MCF 10A (cell line): ENCODE measurements around the gene CXCL6. TPM values are rescaled to one million over a fixed set of nuclear protein-coding genes. Genes with fewer than 3 reads are reported as not detected.
A peak's percentile ranks its signal among the peaks of the same experiment; 100 is the strongest.

Experiments
- BruUV-seq: library from RNA; stranded (reverse); fragments of 400-500 nt; replicated peaks from 2 replicates; lab custom pipeline; 2021; lab: Mats Ljungman, UMichigan
- CTCF ChIA-PET: fragments of 300-600 bp; sonication (Branson Sonifier 250); formaldehyde crosslinking; extraction: SDS; loops from one replicate; lab custom pipeline; 2021; ENCODE audit warnings: antibody characterized with exemption, inconsistent platforms; lab: Yijun Ruan, JAX
- POLR2A ChIA-PET: fragments of 300-600, 350-650 bp; sonication (Branson Sonifier 250); formaldehyde crosslinking; extraction: SDS; loops from one replicate; lab custom pipeline; 2020; ENCODE audit warnings: antibody characterized with exemption, inconsistent platforms; lab: Yijun Ruan, JAX
- DNase-seq: peaks from one replicate; pipeline ENCODE4 v3.0.0-alpha.2; 2018; ENCODE audit not compliant: unreplicated experiment
- H3K27ac Mint-ChIP-seq: one replicate; pipeline ENCODE4 v1.8.0; 2022; ENCODE audit warnings: mild to moderate bottlenecking, low read depth, mixed read lengths; ENCODE audit not compliant: unreplicated experiment
- H3K27me3 Mint-ChIP-seq: one replicate; pipeline ENCODE4 v1.8.0; 2022; ENCODE audit warnings: mixed read lengths; ENCODE audit not compliant: insufficient read depth, unreplicated experiment
- H3K36me3 Mint-ChIP-seq: one replicate; pipeline ENCODE4 v1.8.0; 2022; ENCODE audit warnings: mild to moderate bottlenecking, moderate library complexity, mixed read lengths; ENCODE audit not compliant: insufficient read depth, unreplicated experiment
- H3K4me1 Mint-ChIP-seq: one replicate; pipeline ENCODE4 v1.8.0; 2022; ENCODE audit warnings: mixed read lengths; ENCODE audit not compliant: insufficient read depth, unreplicated experiment
- H3K4me3 Mint-ChIP-seq: one replicate; pipeline ENCODE4 v1.8.0; 2022; ENCODE audit warnings: mild to moderate bottlenecking, moderate library complexity, mixed read lengths; ENCODE audit not compliant: unreplicated experiment
- H3K9me3 Mint-ChIP-seq: one replicate; pipeline ENCODE4 v1.8.0; 2022; ENCODE audit warnings: mixed read lengths; ENCODE audit not compliant: unreplicated experiment
- intact Hi-C: fragments of 100-400 bp; cut with micrococcal nuclease; formaldehyde crosslinking; loops from 2 replicates; pipeline ENCODE4 v1.14.1; 2022
- total RNA-seq: library from RNA; stranded (reverse); gene quantifications from 2 replicates; pipeline ENCODE4 v1.2.3, GENCODE V29; 2022
- TF ChIP-seq, protein P1 (sequence below): fragments of 200-600 bp; IDR thresholded peaks from one replicate; pipeline ENCODE4 v1.8.0; 2022; ENCODE audit warnings: antibody characterized with exemption, mild to moderate bottlenecking; ENCODE audit not compliant: unreplicated experiment

The CXCL6 gene
- total RNA-seq, 1 experiment from 2014 or later: not detected

DNA sequence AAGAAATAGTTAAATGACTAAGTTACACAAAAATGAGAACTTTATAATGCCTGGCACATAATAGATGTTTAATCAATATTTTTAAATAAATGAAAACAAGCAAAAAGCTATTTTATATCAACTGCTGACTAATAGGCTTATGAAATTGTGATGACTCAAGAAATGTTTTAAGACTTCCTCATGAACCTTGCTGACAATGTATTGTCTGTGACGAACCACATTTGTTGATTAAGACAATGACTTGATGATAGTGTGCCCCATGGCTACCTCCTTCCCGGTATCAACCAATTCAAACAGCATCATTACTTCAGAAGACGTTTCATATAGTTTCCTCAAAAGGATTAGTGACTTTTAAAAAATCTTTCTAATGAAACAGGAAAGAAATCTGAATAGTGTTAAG is 7.9 kb downstream of the CXCL6 start:
- no peaks in the 10 kb centered on the region for H3K9me3 Mint-ChIP-seq
- peak overlapping the region; percentile 53 for H3K27ac Mint-ChIP-seq
- POLR2A ChIA-PET: interaction anchor here (1.0 to 1.6 kb wide), 2 partner anchors 20 to 26 kb away, joined by 3 to 4 read pairs; no protein-coding TSS in a partner anchor
- no peaks in the 10 kb centered on the region for H3K27me3 Mint-ChIP-seq
- TF ChIP-seq, protein P1, sequence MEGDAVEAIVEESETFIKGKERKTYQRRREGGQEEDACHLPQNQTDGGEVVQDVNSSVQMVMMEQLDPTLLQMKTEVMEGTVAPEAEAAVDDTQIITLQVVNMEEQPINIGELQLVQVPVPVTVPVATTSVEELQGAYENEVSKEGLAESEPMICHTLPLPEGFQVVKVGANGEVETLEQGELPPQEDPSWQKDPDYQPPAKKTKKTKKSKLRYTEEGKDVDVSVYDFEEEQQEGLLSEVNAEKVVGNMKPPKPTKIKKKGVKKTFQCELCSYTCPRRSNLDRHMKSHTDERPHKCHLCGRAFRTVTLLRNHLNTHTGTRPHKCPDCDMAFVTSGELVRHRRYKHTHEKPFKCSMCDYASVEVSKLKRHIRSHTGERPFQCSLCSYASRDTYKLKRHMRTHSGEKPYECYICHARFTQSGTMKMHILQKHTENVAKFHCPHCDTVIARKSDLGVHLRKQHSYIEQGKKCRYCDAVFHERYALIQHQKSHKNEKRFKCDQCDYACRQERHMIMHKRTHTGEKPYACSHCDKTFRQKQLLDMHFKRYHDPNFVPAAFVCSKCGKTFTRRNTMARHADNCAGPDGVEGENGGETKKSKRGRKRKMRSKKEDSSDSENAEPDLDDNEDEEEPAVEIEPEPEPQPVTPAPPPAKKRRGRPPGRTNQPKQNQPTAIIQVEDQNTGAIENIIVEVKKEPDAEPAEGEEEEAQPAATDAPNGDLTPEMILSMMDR: no peak
- peaks cover 18% of the 10 kb centered on the region for H3K4me1 Mint-ChIP-seq
- intact Hi-C loops: no loop called here
- DNase-seq: peak; percentile 76
- no peak overlapping the region for H3K4me3 Mint-ChIP-seq
- BruUV-seq: no TSS peak
- no peaks in the 10 kb centered on the region for H3K36me3 Mint-ChIP-seq
- CTCF ChIA-PET: interaction anchor here (0.7 to 1.0 kb wide), 2 partner anchors 20 to 182 kb away, joined by 3 read pairs; no protein-coding TSS in a partner anchor

DNA sequence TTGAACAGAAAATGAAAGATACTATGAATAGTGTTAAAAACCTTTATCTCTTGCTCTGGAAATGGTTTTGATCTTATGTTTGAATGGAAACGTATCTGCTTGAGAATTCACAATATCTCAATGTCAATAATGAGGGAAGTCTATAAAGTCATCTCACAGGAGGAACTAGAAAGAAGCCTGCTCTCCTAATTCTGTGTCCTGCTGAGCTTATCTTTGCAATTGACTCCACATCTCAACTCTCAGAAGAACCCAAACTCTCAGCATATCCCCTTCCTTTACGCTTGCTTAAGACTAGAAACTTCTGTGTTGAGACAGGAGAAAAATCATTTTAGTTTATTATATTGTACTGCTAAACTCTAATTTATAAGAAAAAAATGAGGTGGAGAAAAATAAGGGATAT is 8.3 kb downstream of the CXCL6 start:
- H3K4me3 Mint-ChIP-seq: no peak overlapping the region
- no TSS peak for BruUV-seq
- TF ChIP-seq, protein P1: no peak
- H3K27ac Mint-ChIP-seq: peak overlapping the region; percentile 53
- no peak for DNase-seq
- H3K27me3 Mint-ChIP-seq: no peaks in the 10 kb centered on the region
- H3K9me3 Mint-ChIP-seq: no peaks in the 10 kb centered on the region
- no peaks in the 10 kb centered on the region for H3K36me3 Mint-ChIP-seq
- CTCF ChIA-PET: interaction anchor here (0.7 to 1.0 kb wide), 2 partner anchors 20 to 183 kb away, joined by 3 read pairs; no protein-coding TSS in a partner anchor
- peaks cover 18% of the 10 kb centered on the region for H3K4me1 Mint-ChIP-seq
- intact Hi-C loops: no loop called here
- POLR2A ChIA-PET: interaction anchor here (0.7 to 1.6 kb wide), 2 partner anchors 20 to 119 kb away, joined by 3 to 4 read pairs; no protein-coding TSS in a partner anchor

DNA sequence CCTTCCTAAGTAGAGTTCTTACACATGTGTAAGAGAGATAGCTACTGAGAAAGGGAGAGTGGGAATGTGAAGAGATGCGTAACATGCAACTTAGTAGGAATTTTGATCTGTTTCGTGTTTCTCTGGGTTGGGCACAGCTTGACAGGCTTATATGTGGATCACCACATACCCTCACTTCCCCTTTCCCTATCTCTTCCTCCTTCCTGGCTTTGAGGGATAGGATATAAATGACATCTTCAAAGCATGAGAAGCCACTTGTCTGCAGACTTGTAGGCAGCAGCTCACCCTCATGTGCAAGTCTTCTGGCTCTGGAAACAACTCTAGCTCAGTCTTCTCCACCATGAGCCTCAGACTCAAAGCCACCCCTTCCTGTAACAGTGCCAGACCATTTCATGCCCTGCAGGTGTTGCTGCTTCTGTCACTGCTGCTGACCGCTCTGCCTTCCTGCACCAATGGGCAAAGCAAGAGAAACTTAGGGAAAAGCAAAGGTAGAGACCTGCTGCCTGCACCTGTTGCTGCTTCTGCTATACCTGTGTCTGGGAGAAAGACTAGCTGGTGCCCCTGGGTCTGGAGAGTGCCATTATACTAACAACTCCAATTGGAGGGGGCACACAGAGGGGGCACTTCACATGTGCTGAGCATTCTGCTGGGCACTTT is 11.2 kb downstream of the CXCL6 start:
- no peak overlapping the region for H3K27ac Mint-ChIP-seq
- CTCF ChIA-PET: interaction anchor here (0.7 to 1.3 kb wide), 4 partner anchors 15 to 172 kb away, joined by 3 to 5 read pairs (median 3); no protein-coding TSS in a partner anchor
- H3K36me3 Mint-ChIP-seq: no peaks in the 10 kb centered on the region
- TF ChIP-seq, protein P1: no peak
- POLR2A ChIA-PET: no interaction called here
- no TSS peak for BruUV-seq
- peaks cover 18% of the 10 kb centered on the region for H3K4me1 Mint-ChIP-seq
- no peak for DNase-seq
- intact Hi-C loops: no loop called here
- no peaks in the 10 kb centered on the region for H3K9me3 Mint-ChIP-seq
- H3K4me3 Mint-ChIP-seq: no peak overlapping the region
- H3K27me3 Mint-ChIP-seq: no peaks in the 10 kb centered on the region

DNA sequence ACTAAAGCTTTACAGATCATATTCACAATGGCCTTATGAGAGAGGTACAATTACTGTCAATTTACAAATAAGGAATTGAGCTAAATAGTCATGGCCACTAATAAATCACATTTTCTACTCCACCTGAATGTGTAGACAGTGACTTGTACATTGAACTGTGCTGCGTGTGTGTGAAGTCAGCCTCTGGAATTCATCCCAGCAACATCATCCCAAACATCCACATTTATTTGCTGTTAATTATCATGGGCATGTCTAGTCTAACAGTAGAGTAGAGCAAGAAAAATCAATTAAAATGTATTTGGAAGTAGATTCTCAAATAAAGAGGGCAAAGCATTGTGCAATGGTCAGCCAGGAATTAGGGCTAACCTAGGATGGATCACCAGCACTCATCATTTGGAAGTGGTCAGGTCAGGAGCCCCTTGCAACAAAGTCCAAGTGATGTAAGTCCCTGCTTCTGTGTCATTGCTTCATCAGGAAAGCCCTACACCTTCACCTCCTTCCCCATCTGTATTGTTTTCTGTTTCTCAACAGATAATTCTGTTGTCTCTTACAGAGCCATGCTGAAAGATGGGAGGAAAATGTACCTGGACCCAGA is 11.8 kb downstream of the CXCL6 start:
- Mint-ChIP-seq H3K27me3 (no peaks in the 10 kb centered on the region), H3K27ac (no peak overlapping the region), H3K9me3 (no peaks in the 10 kb centered on the region), H3K4me1 (peaks cover 15% of the 10 kb centered on the region), H3K36me3 (no peaks in the 10 kb centered on the region), H3K4me3 (no peak overlapping the region)
- BruUV-seq: no TSS peak
- no peak for DNase-seq
- TF ChIP-seq, protein P1: no peak
- intact Hi-C loops: no loop called here
- ChIA-PET POLR2A (interaction anchor here (0.6 kb wide), 1 partner anchor 89 kb away, joined by 3 read pairs; no protein-coding TSS in a partner anchor), CTCF (no interaction called here)
